ENCODE data around the gene CMTM6. TPM values are rescaled to one million over a fixed set of nuclear protein-coding genes. Genes with fewer than 3 reads are reported as not detected.

The CMTM6 gene
- total and polyA plus RNA-seq, 9 of the 15 experiments (the other 6 are each of a cell fraction or from before 2014, with no cell fraction given) = 8.9 to 39.7 (median 19.5) TPM

DNA sequence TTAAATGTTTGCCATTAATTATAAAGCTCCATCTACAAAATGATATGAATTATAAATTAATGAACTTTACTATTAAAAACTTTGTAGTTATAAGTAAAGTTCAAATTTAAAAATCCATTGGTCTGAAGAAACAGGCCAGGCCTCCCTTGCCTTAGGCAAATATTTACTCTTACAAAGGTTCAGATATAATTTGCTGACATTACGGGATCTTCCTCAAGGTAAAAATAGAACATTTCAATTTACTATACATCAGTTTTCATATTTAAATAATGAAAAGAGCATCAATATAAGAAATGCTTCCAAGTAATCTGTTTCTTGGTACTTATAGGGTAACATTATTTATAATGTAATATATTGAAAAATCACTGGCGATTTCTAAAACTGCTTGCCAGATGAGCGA, 3.7 kb downstream of the CMTM6 start:
- CTCF ChIA-PET (ENCODE audit: low intra/inter-chr PET ratio) = no interaction called here

DNA sequence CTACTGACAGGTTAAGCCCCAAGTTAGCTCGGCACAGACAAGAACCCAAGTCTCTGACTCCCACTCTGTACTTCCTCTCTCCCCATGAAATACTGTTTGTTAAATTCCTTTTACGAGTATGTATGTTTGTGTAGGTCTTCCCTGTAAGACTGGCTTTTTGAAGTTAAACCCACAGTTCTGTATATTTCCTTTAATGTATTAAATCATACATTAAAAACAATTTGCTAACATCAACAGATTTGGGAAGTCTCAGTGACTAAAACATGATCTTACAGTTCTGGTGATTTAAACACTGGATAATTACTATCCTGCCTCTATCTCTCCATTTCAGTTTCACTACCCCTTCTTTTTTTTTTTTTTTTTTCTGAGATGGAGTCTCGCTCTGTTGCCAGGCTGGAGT, 4.4 kb downstream of the CMTM6 start:
- no peak overlapping the region for H3K27ac ChIP-seq (ENCODE audit: extremely low read depth, low read depth, low read length)
- ChIA-PET CTCF (ENCODE audit: low intra/inter-chr PET ratio) (no interaction called here), POLR2A (interaction anchor here (0.7 kb wide), 1 partner anchor 26 kb away, joined by 4 read pairs; no protein-coding TSS in a partner anchor)
- H3K4me2 ChIP-seq (ENCODE audit: insufficient read depth, low read length) = no peak overlapping the region
- H3K36me3 ChIP-seq (ENCODE audit: control insufficient read depth, insufficient read depth, low read length) = peaks cover 3% of the 10 kb centered on the region
- BruUV-seq (replicated peaks) = no TSS peak
- peak; percentile 46; the same call in 1 of the 2 replicates for TF ChIP-seq ZNF316 (IDR thresholded peaks at IDR 0.05)
- TF ChIP-seq FOXM1 (IDR thresholded peaks at IDR 0.05; ENCODE audit: low read depth) = no peak
- TF ChIP-seq FOXM1 (CRISPR knock-in tag; IDR thresholded peaks at IDR 0.05; ENCODE audit: low read depth) = no peak
- H4K20me1 ChIP-seq (replicated peaks; ENCODE audit: control insufficient read depth, insufficient read depth, low read length) = peaks cover 6% of the 10 kb centered on the region
- no peaks in the 10 kb centered on the region for H3K9me1 ChIP-seq (ENCODE audit: control insufficient read depth, insufficient read depth, low read length)
- peaks cover 54% of the 10 kb centered on the region for H3K79me2 ChIP-seq (ENCODE audit: control insufficient read depth, insufficient read depth, low read length)
- H3K4me3 ChIP-seq = no peak overlapping the region
- no peak for ATAC-seq
- 93% methylated on average over 2 of the region's 3 CpGs for WGBS (ENCODE audit: insufficient coverage, low coverage, missing lambda C conversion rate)
- H3K4me1 ChIP-seq (replicated peaks in 1 of 2; ENCODE audit: control insufficient read depth in 2 of 2, insufficient read depth in 2 of 2, low read length in 2 of 2) = peaks cover 22 to 39% of the 10 kb centered on the region in 2 experiments
- no peak overlapping the region for H2AFZ ChIP-seq (ENCODE audit: low read depth, low read length)
- FAIRE-seq = no peak
- no peak overlapping the region for H3K9ac ChIP-seq (ENCODE audit: insufficient read depth in 1 of 2, low read depth in 2 of 2, low read length in 2 of 2)
- no peak for DNase-seq (ENCODE audit: extremely low read depth in 1 of 4, low spot score in 3 of 4)
- no peaks in the 10 kb centered on the region for H3K27me3 ChIP-seq (ENCODE audit: control insufficient read depth in 2 of 2, insufficient read depth in 2 of 2, low read length in 2 of 2)
- intact Hi-C loops (cut with micrococcal nuclease) (no loop called here), in situ Hi-C loops (cut with MboI) (no loop called here)
- no peaks in the 10 kb centered on the region for H3K9me3 ChIP-seq (replicated peaks; ENCODE audit: control insufficient read depth, insufficient read depth, low read depth, low read length)

More for the DNA sequence above, 3.7 kb downstream of the CMTM6 start:
- Histone ChIP-seq H3K36me3 (ENCODE audit: control insufficient read depth, insufficient read depth, low read length) (peaks cover 3% of the 10 kb centered on the region), H3K27ac (ENCODE audit: extremely low read depth, low read depth, low read length) (no peak overlapping the region), H3K27me3 (ENCODE audit: control insufficient read depth in 2 of 2, insufficient read depth in 2 of 2, low read length in 2 of 2) (no peaks in the 10 kb centered on the region), H2AFZ (ENCODE audit: low read depth, low read length) (no peak overlapping the region), H3K4me1 (replicated peaks in 1 of 2; ENCODE audit: control insufficient read depth in 2 of 2, insufficient read depth in 2 of 2, low read length in 2 of 2) (peaks cover 19 to 32% of the 10 kb centered on the region in 2 experiments; a peak in 4 of 5 replicates), H3K4me3 (no peak overlapping the region), H3K79me2 (ENCODE audit: control insufficient read depth, insufficient read depth, low read length) (peaks cover 54% of the 10 kb centered on the region), H3K9ac (ENCODE audit: insufficient read depth in 1 of 2, low read depth in 2 of 2, low read length in 2 of 2) (no peak overlapping the region), H3K9me1 (ENCODE audit: control insufficient read depth, insufficient read depth, low read length) (no peaks in the 10 kb centered on the region), H3K4me2 (ENCODE audit: insufficient read depth, low read length) (no peak overlapping the region), H4K20me1 (replicated peaks; ENCODE audit: control insufficient read depth, insufficient read depth, low read length) (peaks cover 6% of the 10 kb centered on the region), H3K9me3 (replicated peaks; ENCODE audit: control insufficient read depth, insufficient read depth, low read depth, low read length) (no peaks in the 10 kb centered on the region)
- POLR2A ChIA-PET = no interaction called here
- FAIRE-seq (no peak), ATAC-seq (no peak), DNase-seq (ENCODE audit: extremely low read depth in 1 of 4, low spot score in 3 of 4) (no peak)
- WGBS (ENCODE audit: insufficient coverage, low coverage, missing lambda C conversion rate) = 91% methylated on average over 3 of the region's 3 CpGs
- no TSS peak for BruUV-seq (replicated peaks)
- TF ChIP-seq, protein P1, sequence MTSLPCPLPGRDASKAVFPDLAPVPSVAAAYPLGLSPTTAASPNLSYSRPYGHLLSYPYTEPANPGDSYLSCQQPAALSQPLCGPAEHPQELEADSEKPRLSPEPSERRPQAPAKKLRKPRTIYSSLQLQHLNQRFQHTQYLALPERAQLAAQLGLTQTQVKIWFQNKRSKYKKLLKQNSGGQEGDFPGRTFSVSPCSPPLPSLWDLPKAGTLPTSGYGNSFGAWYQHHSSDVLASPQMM (CRISPR knock-in tag; IDR thresholded peaks at IDR 0.05) = no peak
- TF ChIP-seq ZNF316 (IDR thresholded peaks at IDR 0.05) = peak; percentile 61; the same call in 1 of the 2 replicates
- 0 out of 2 replicates have a peak, but pooled peaks have one; percentile 33 for TF ChIP-seq C11orf30 (IDR thresholded peaks at IDR 0.05; ENCODE audit: low read depth)
- intact Hi-C loops (cut with micrococcal nuclease) = no loop called here
- in situ Hi-C loops (cut with MboI) = no loop called here

Data from K562 (cell line).